Upper lobe of left lung (tissue), 6 donors: ENCODE results near the gene PLA2G15. TPM values are rescaled to one million over a fixed set of nuclear protein-coding genes. Genes with fewer than 3 reads are reported as not detected.

Experiments used
- ATAC-seq, 2 donors: fragments of 200-7000 bp; cut with Tn5 transposase; one replicate each; pipeline ENCODE4 v1.9.1; 2022; ENCODE audit warnings: mild to moderate bottlenecking in 2 of 2, moderate library complexity in 2 of 2; ENCODE audit not compliant: low FRiP score in 2 of 2
- DNase-seq, 2 donors: peaks; one replicate each; pipeline ENCODE4 v3.0.0-alpha.2; 2019 to 2020
- H3K27ac ChIP-seq, 4 donors: fragments of 200-600 bp; sonication (generic); one replicate each; pipeline ENCODE4 v1.5.1; 2016 to 2019
- H3K27me3 ChIP-seq, 4 donors: fragments of 200-600 bp; sonication (generic); one replicate each; pipeline ENCODE4 v1.5.1; 2017 to 2019
- H3K36me3 ChIP-seq, 4 donors: fragments of 200-600 bp; sonication (generic); one replicate each; pipeline ENCODE4 v1.5.1; 2016 to 2019
- H3K4me1 ChIP-seq, 4 donors: fragments of 200-600 bp; sonication (generic); one replicate each; pipeline ENCODE4 v1.5.1; 2018 to 2019
- H3K4me3 ChIP-seq, 4 donors: fragments of 200-600 bp; sonication (generic); one replicate each; pipeline ENCODE4 v1.5.1; 2017 to 2019; ENCODE audit warnings: mild to moderate bottlenecking in 2 of 4, moderate library complexity in 1 of 4
- H3K9me3 ChIP-seq, 4 donors: fragments of 200-600 bp; sonication (generic); one replicate each; pipeline ENCODE4 v1.5.1; 2018 to 2019
- EP300 ChIP-seq, 4 donors: sonication (generic); formaldehyde crosslinking; IDR thresholded peaks; one replicate each; pipeline ENCODE4 v1.5.1; 2017; ENCODE audit warnings: antibody characterized with exemption in 4 of 4, control low read depth in 2 of 4
- POLR2A ChIP-seq, 4 donors: fragments of 450-650 bp; IDR thresholded peaks; one replicate each; pipeline ENCODE4 v1.5.1; 2016 to 2017; ENCODE audit warnings: antibody characterized with exemption in 4 of 4, mild to moderate bottlenecking in 2 of 4
- POLR2AphosphoS5 ChIP-seq, 2 donors: sonication (generic); formaldehyde crosslinking; IDR thresholded peaks; one replicate each; pipeline ENCODE4 v1.5.1; 2017; ENCODE audit warnings: antibody characterized with exemption in 2 of 2
- WGBS, 2 donors: methylation state at CpG; one replicate each; pipeline ENCODE4 v1.1.5; 2017 to 2018; 5-methylcytosine and 5-hydroxymethylcytosine counted together
- total RNA-seq, 6 donors: library from RNA; depleted of rRNA in 4 of 6; stranded (reverse); fragments of >200 nt in 4 of 6; gene quantifications; one replicate each; pipeline versions ENCODE4 v1.1.0 to v1.2.1, GENCODE V29; 2016 to 2021
- TF ChIP-seq, protein P1 (sequence below), 6 experiments: fragments of 450-650 bp in 4 of 6; fragments of 200-600 bp in 2 of 6; sonication (generic) in 2 of 6; IDR thresholded peaks; one replicate each; pipeline ENCODE4 v1.5.1; 2016 to 2019; ENCODE audit warnings: antibody characterized with exemption in 6 of 6
- donor health status: DM: no; HTN: no; CAD: no; lungs with moderate emphysema.
- donor health status: DM: no; HTN: yes; CAD: no; lungs with severe emphysema.

PLA2G15 gene
- total RNA-seq, 6 donors from 2014 or later = 25.6 to 84.8 (median 57.5) TPM

DNA sequence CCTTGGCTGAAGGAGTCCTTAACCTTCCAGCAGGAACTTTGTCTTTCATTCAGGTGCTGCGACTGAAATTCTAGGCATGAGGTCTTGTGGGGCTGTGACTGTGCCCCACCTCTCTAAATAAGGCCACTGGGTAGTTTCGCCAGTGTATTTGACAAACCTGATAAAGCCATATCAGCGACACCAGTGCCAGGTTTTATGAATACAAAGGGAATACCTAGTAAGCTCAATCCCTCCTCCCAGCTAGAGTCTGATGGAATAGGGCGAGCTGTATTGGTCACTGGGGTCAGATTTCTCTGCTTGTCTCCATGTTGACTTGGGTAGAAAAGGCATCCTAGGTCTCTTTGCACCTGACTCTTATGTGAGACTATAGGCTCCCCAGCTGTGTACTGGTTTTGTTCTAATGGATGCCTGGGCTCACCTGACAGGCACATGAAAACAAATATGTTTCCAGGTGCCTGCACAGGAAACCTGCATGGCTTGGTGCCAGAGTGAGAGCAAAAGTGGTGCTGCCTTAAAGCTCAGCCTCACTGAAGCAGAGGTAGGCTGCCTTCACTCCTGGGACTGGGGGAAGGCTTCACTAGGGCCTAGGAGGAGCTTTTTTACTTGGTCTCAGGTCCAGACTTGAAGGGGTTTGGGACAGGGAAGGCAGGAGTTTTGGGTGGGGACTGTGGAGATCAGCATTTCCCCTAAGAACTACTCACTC lies 27.5 kb downstream of the PLA2G15 start:
- TF ChIP-seq EP300 (IDR thresholded peaks at IDR 0.05) = no peak
- TF ChIP-seq, protein P1, sequence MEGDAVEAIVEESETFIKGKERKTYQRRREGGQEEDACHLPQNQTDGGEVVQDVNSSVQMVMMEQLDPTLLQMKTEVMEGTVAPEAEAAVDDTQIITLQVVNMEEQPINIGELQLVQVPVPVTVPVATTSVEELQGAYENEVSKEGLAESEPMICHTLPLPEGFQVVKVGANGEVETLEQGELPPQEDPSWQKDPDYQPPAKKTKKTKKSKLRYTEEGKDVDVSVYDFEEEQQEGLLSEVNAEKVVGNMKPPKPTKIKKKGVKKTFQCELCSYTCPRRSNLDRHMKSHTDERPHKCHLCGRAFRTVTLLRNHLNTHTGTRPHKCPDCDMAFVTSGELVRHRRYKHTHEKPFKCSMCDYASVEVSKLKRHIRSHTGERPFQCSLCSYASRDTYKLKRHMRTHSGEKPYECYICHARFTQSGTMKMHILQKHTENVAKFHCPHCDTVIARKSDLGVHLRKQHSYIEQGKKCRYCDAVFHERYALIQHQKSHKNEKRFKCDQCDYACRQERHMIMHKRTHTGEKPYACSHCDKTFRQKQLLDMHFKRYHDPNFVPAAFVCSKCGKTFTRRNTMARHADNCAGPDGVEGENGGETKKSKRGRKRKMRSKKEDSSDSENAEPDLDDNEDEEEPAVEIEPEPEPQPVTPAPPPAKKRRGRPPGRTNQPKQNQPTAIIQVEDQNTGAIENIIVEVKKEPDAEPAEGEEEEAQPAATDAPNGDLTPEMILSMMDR (IDR thresholded peaks at IDR 0.05) = no peak
- TF ChIP-seq POLR2AphosphoS5 (IDR thresholded peaks at IDR 0.05) = no peak
- ATAC-seq (no peak), DNase-seq (peak in 1 of 2 donors; percentile 39)
- Histone ChIP-seq H3K4me1 (peaks cover 20 to 52% (median 34%) of the 10 kb centered on the region in 4 donors), H3K27ac (peak overlapping the region; percentile 24 to 67 (median 39)), H3K9me3 (no peaks in the 10 kb centered on the region), H3K27me3 (no peaks in the 10 kb centered on the region), H3K4me3 (no peak overlapping the region), H3K36me3 (peaks cover 0 to 28% (median 10%) of the 10 kb centered on the region in 4 donors)
- WGBS, 2 donors = 77 to 78% methylated on average over 4 of the region's 4 CpGs

DNA sequence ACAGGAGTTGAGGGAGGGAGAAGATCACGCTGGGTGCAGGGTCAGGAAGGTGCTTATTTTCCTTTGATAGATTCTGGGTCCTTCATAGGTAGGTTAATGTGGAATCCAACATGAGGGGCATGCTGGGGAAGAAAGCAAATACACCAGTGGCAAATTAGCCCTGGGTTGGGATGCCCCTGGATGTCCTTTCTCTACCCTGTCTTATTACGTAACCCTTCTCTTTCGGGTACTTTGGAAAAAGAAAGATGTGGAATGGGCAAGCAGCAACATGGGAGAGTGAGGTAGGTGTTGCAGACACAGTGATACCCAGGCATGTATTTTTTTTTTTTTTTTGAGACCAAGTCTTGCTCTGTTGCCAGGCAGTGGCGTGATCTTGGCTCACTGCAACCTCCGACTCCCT lies 28.3 kb downstream of the PLA2G15 start:
- no peaks in the 10 kb centered on the region for H3K27me3 ChIP-seq
- H3K9me3 ChIP-seq = no peaks in the 10 kb centered on the region
- peaks cover 0 to 29% (median 10%) of the 10 kb centered on the region in 4 donors for H3K36me3 ChIP-seq
- H3K4me1 ChIP-seq = peaks cover 20 to 50% (median 31%) of the 10 kb centered on the region in 4 donors
- H3K27ac ChIP-seq = peak overlapping the region in 1 of 4 donors; percentile 77
- ATAC-seq = no peak
- TF ChIP-seq POLR2A (IDR thresholded peaks at IDR 0.05) (no peak), POLR2AphosphoS5 (IDR thresholded peaks at IDR 0.05) (no peak), EP300 (IDR thresholded peaks at IDR 0.05) (no peak)
- TF ChIP-seq, protein P1 (IDR thresholded peaks at IDR 0.05) = no peak
- H3K4me3 ChIP-seq = no peak overlapping the region
- no peak for DNase-seq
- 84 to 96% methylated on average over 5 of the region's 5 CpGs for WGBS, 2 donors

DNA sequence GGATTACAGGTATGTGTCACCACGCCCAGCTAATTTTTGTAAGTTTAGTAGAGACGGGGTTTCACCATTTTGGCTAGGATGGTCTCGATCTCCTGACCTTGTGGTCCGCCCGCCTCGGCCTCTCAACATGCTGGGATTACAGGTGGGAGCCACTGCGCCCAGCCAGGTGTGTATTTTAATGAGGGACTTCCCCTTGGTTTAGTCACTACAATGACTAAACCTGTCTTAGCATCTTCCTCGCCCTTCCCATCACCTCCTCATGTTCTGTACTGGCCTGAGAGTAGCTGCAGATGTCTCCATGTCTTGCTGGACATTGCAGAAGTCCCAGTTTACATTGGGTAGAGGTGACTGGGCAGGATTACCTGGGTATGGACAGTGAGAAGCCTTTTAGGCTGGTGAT lies 28.7 kb downstream of the PLA2G15 start:
- Histone ChIP-seq H3K4me1 (peaks cover 20 to 50% (median 31%) of the 10 kb centered on the region in 4 donors), H3K27me3 (no peaks in the 10 kb centered on the region), H3K4me3 (no peak overlapping the region), H3K36me3 (peaks cover 0 to 29% (median 10%) of the 10 kb centered on the region in 4 donors), H3K9me3 (no peaks in the 10 kb centered on the region), H3K27ac (peak overlapping the region in 2 of 4 donors; percentile 65 to 77)
- WGBS, 2 donors = 96 to 97% methylated on average over 7 to 8 of the region's 8 CpGs
- TF ChIP-seq, protein P1 (IDR thresholded peaks at IDR 0.05) = no peak
- TF ChIP-seq POLR2A (IDR thresholded peaks at IDR 0.05) (no peak), EP300 (IDR thresholded peaks at IDR 0.05) (no peak), POLR2AphosphoS5 (IDR thresholded peaks at IDR 0.05) (no peak)
- DNase-seq (no peak), ATAC-seq (no peak)

DNA sequence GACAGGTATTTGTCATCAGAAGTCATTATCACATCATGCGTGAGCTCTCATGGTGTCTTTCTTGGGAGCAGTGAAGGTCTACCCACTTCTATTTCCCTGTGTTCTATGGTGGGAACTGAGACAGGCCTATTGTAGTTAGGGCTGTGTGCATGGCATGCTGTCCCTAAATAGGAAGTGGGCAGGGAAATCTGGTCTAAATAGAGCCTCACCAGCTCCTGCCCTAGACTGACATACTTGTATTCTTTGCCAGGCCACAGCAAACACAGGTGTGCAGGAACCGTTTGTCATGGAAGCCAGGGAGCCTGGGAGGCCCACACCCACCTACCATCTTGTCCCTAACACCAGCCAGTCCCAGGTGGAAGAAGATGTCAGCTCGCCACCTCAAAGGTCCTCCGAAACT lies 29.3 kb downstream of the PLA2G15 start:
- H3K27ac ChIP-seq = peak overlapping the region in 2 of 4 donors; percentile 65 to 77
- no peaks in the 10 kb centered on the region for H3K9me3 ChIP-seq
- DNase-seq = no peak
- WGBS, 2 donors = 90 to 97% methylated on average over 4 of the region's 4 CpGs
- no peak overlapping the region for H3K4me3 ChIP-seq
- peaks cover 0 to 30% (median 10%) of the 10 kb centered on the region in 4 donors for H3K36me3 ChIP-seq
- no peak for ATAC-seq
- H3K27me3 ChIP-seq = no peaks in the 10 kb centered on the region
- TF ChIP-seq, protein P1 (IDR thresholded peaks at IDR 0.05) = no peak
- H3K4me1 ChIP-seq = peaks cover 20 to 53% (median 31%) of the 10 kb centered on the region in 4 donors
